Measurements from ENCODE around the gene IGF2. TPM values are rescaled to one million over a fixed set of nuclear protein-coding genes. Genes with fewer than 3 reads are reported as not detected.

The IGF2 gene
- total RNA-seq, 1 experiment from 2014 or later = 5.0 TPM

GRCh38 chr11:2092956-2093412, 46.2 kb downstream of the IGF2 start:
- Histone ChIP-seq H3K27ac (ENCODE audit: low read length) (no peak overlapping the region), H3K9me3 (ENCODE audit: low read length) (no peaks in the 10 kb centered on the region), H3K4me3 (ENCODE audit: low read length) (peak overlapping the region; percentile 35; the same call in 1 of the 2 replicates), H3K79me2 (ENCODE audit: low read length) (no peaks in the 10 kb centered on the region), H3K27me3 (ENCODE audit: low read length) (no peaks in the 10 kb centered on the region), H2AFZ (ENCODE audit: low read length) (no peak overlapping the region; the same call in 1 of the 2 replicates), H3K36me3 (ENCODE audit: low read depth, low read length) (no peaks in the 10 kb centered on the region), H3K9me2 (replicated peaks; ENCODE audit: low read length) (no peaks in the 10 kb centered on the region), H3K9ac (ENCODE audit: low read length) (no peak overlapping the region), H3K4me2 (ENCODE audit: low read length) (peak overlapping the region; percentile 68), H3K4me1 (ENCODE audit: insufficient read depth, low read length) (peaks cover 28% of the 10 kb centered on the region), H4K20me1 (ENCODE audit: low read length) (no peaks in the 10 kb centered on the region), H3F3A (ENCODE audit: low read length, unreplicated experiment) (no peaks in the 10 kb centered on the region)
- peak; percentile 98 for TF ChIP-seq EZH2phosphoT487 (IDR thresholded peaks at IDR 0.05; ENCODE audit: borderline replicate concordance, low read length)
- TF ChIP-seq, protein P1, sequence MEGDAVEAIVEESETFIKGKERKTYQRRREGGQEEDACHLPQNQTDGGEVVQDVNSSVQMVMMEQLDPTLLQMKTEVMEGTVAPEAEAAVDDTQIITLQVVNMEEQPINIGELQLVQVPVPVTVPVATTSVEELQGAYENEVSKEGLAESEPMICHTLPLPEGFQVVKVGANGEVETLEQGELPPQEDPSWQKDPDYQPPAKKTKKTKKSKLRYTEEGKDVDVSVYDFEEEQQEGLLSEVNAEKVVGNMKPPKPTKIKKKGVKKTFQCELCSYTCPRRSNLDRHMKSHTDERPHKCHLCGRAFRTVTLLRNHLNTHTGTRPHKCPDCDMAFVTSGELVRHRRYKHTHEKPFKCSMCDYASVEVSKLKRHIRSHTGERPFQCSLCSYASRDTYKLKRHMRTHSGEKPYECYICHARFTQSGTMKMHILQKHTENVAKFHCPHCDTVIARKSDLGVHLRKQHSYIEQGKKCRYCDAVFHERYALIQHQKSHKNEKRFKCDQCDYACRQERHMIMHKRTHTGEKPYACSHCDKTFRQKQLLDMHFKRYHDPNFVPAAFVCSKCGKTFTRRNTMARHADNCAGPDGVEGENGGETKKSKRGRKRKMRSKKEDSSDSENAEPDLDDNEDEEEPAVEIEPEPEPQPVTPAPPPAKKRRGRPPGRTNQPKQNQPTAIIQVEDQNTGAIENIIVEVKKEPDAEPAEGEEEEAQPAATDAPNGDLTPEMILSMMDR (conservative IDR thresholded peaks at IDR 0.05; ENCODE audit: low read depth, low read length) = no peak
- peak; percentile 83 for ATAC-seq
- CTCF ChIA-PET = interaction anchor here (0.6 to 1.3 kb wide), 3 partner anchors 16 to 260 kb away, joined by 4 to 6 read pairs (median 5); no protein-coding TSS in a partner anchor
- no TSS peak for BruUV-seq (replicated peaks)
- POLR2A ChIA-PET (ENCODE audit: unreplicated experiment) = interaction anchor here (0.6 to 1.2 kb wide), 3 partner anchors 15 to 57 kb away, joined by 3 to 7 read pairs (median 5); no protein-coding TSS in a partner anchor
- peak; percentile 95 for DNase-seq
- intact Hi-C loops (cut with micrococcal nuclease) = loop anchor here (2.0 kb wide), 1 partner anchor 16 kb away; no protein-coding TSS in a partner anchor

GRCh38 chr11:2092464-2092910, 46.7 kb downstream of the IGF2 start:
- TF ChIP-seq EZH2 (IDR thresholded peaks at IDR 0.05; ENCODE audit: low read length, unreplicated experiment) (no peak), EZH2phosphoT487 (IDR thresholded peaks at IDR 0.05; ENCODE audit: borderline replicate concordance, low read length) (no peak)
- POLR2A ChIA-PET (ENCODE audit: unreplicated experiment) = interaction anchor here (0.6 to 1.2 kb wide), 2 partner anchors 15 to 58 kb away, joined by 5 to 7 read pairs; no protein-coding TSS in a partner anchor
- H3K79me2 ChIP-seq (ENCODE audit: low read length) = no peaks in the 10 kb centered on the region
- H3K4me1 ChIP-seq (ENCODE audit: insufficient read depth, low read length) = peaks cover 28% of the 10 kb centered on the region
- H4K20me1 ChIP-seq (ENCODE audit: low read length) = no peaks in the 10 kb centered on the region
- ATAC-seq (no peak), DNase-seq (no peak)
- BruUV-seq (replicated peaks) = no TSS peak
- H3F3A ChIP-seq (ENCODE audit: low read length, unreplicated experiment) = no peaks in the 10 kb centered on the region
- H3K4me2 ChIP-seq (ENCODE audit: low read length) = peak overlapping the region; percentile 33
- intact Hi-C loops (cut with micrococcal nuclease) = loop anchor here (2.0 kb wide), 1 partner anchor 16 kb away; no protein-coding TSS in a partner anchor
- H3K9me3 ChIP-seq (ENCODE audit: low read length) = no peaks in the 10 kb centered on the region
- H3K4me3 ChIP-seq (ENCODE audit: low read length) = no peak overlapping the region
- no peaks in the 10 kb centered on the region for H3K9me2 ChIP-seq (replicated peaks; ENCODE audit: low read length)
- CTCF ChIA-PET = interaction anchor here (0.6 to 1.3 kb wide), 3 partner anchors 15 to 260 kb away, joined by 4 to 6 read pairs (median 5); no protein-coding TSS in a partner anchor
- no peaks in the 10 kb centered on the region for H3K27me3 ChIP-seq (ENCODE audit: low read length)
- no peak overlapping the region for H3K27ac ChIP-seq (ENCODE audit: low read length)
- no peak overlapping the region for H3K9ac ChIP-seq (ENCODE audit: low read length)
- no peaks in the 10 kb centered on the region for H3K36me3 ChIP-seq (ENCODE audit: low read depth, low read length)
- H2AFZ ChIP-seq (ENCODE audit: low read length) = no peak overlapping the region

DNA sequence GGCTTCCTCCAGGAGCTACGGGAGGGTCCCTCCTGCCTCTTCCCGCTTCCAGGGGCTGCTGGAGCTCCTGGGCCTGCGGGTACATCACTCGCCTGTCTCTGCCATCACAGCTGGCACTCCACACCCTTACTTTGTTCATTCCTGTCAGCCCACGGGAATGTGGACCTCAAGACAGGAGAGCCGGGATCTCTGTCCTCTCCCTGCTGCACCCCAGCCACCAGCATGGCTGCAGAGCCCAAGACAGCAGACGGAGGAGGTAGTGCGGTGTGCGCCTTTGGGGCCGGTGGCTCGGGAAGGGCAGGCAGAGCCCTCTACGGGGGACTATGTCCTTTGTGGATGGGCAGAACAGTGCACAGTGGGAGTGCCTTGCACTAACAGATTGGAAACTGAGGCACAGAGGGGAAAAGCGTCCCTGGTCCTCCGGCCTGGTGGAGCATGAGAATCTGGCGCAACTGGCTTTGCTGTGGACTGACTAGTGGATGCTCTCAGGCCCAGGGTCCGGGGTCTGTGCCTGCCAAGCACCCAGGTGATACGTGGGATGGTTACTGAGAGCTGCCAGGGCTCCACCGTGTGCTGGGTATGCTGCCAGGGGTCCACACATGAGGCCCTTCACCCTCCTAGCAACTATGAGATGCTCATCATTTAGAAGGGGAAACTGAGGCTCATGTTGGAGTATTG, 47.3 kb downstream of the IGF2 start:
- POLR2A ChIA-PET (ENCODE audit: unreplicated experiment) = interaction anchor here (0.6 kb wide), 1 partner anchor 58 kb away, joined by 7 read pairs; no protein-coding TSS in a partner anchor
- intact Hi-C loops (cut with micrococcal nuclease) = loop anchor here (2.0 kb wide), 1 partner anchor 15 kb away; no protein-coding TSS in a partner anchor
- H3K9me2 ChIP-seq (replicated peaks; ENCODE audit: low read length) = no peaks in the 10 kb centered on the region
- H3K27me3 ChIP-seq (ENCODE audit: low read length) = no peaks in the 10 kb centered on the region
- H3K27ac ChIP-seq (ENCODE audit: low read length) = no peak overlapping the region
- H3F3A ChIP-seq (ENCODE audit: low read length, unreplicated experiment) = no peaks in the 10 kb centered on the region
- CTCF ChIA-PET = interaction anchor here (0.6 to 1.1 kb wide), 2 partner anchors 59 to 455 kb away, joined by 3 to 5 read pairs; no protein-coding TSS in a partner anchor
- no peak for TF ChIP-seq EZH2phosphoT487 (IDR thresholded peaks at IDR 0.05; ENCODE audit: borderline replicate concordance, low read length)
- TF ChIP-seq, protein P1 (conservative IDR thresholded peaks at IDR 0.05; ENCODE audit: low read depth, low read length) = no peak
- no peak for TF ChIP-seq EZH2 (IDR thresholded peaks at IDR 0.05; ENCODE audit: low read length, unreplicated experiment)
- peak overlapping the region; percentile 33; the same call in 1 of the 2 replicates for H3K4me2 ChIP-seq (ENCODE audit: low read length)
- H2AFZ ChIP-seq (ENCODE audit: low read length) = no peak overlapping the region
- H3K9ac ChIP-seq (ENCODE audit: low read length) = no peak overlapping the region
- ATAC-seq = no peak
- BruUV-seq (replicated peaks) = no TSS peak
- H3K4me3 ChIP-seq (ENCODE audit: low read length) = no peak overlapping the region
- no peak for DNase-seq
- no peaks in the 10 kb centered on the region for H4K20me1 ChIP-seq (ENCODE audit: low read length)
- H3K9me3 ChIP-seq (ENCODE audit: low read length) = no peaks in the 10 kb centered on the region
- H3K79me2 ChIP-seq (ENCODE audit: low read length) = no peaks in the 10 kb centered on the region
- H3K36me3 ChIP-seq (ENCODE audit: low read depth, low read length) = no peaks in the 10 kb centered on the region
- peaks cover 24% of the 10 kb centered on the region for H3K4me1 ChIP-seq (ENCODE audit: insufficient read depth, low read length)

Measured in PC-3 (cell line).